ENCODE measurements around the gene LARGE1.

Gene LARGE1

DNA sequence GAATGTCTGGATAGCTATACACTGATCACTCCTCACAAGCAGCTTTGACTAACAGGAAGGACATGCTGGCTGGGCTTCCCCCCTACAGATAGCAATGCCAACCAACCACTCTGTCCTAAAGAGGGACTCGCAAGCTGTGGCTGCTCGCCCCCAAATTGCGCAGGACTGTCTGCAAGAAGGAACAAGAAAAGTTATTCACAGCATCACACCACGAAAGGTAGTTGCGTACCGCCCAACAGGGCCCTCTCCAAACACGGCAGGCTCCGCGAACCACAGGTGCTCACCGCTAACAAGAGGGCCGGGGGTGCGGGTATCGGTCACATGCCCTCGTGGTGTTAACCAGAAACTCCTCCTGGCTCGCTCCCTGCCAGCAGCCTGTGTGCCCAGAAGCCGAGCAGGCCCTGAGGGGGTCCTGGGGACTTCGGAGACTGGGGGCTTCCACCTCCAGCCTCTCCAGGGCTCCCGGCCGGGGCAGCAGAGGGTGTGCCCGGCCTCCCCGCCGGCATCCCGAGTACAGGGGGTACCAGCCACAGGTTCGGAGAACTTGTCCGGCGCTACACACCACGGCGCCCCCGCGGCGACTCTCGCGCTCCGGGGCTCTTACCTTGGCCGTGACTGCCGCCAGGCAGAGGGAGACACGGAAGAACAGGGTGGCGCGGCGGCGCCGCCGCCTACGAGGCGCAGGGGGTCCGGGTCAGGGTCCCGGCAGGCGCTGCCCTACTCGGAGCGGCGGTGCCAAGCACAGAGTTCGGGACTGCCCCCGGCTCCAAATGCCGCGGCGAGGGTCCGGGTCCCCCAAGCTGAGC lies 682 bp downstream of the LARGE1 start:
- TF ChIP-seq, protein P1, sequence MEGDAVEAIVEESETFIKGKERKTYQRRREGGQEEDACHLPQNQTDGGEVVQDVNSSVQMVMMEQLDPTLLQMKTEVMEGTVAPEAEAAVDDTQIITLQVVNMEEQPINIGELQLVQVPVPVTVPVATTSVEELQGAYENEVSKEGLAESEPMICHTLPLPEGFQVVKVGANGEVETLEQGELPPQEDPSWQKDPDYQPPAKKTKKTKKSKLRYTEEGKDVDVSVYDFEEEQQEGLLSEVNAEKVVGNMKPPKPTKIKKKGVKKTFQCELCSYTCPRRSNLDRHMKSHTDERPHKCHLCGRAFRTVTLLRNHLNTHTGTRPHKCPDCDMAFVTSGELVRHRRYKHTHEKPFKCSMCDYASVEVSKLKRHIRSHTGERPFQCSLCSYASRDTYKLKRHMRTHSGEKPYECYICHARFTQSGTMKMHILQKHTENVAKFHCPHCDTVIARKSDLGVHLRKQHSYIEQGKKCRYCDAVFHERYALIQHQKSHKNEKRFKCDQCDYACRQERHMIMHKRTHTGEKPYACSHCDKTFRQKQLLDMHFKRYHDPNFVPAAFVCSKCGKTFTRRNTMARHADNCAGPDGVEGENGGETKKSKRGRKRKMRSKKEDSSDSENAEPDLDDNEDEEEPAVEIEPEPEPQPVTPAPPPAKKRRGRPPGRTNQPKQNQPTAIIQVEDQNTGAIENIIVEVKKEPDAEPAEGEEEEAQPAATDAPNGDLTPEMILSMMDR (IDR thresholded peaks at IDR 0.05; ENCODE audit: unreplicated experiment in 3 of 3) = no peak
- H3K27me3 Mint-ChIP-seq (ENCODE audit: low read depth) = peaks cover 32% of the 10 kb centered on the region
- H3K36me3 Mint-ChIP-seq (ENCODE audit: low read depth) = no peaks in the 10 kb centered on the region
- H3K4me3 Mint-ChIP-seq = peak overlapping the region; percentile 89 to 95 (median 92)
- H3K9me3 Mint-ChIP-seq = no peaks in the 10 kb centered on the region
- H3K27ac Mint-ChIP-seq = peak overlapping the region in 2 of 3 experiments; percentile 67 to 82
- H3K4me1 Mint-ChIP-seq = peaks cover 38% of the 10 kb centered on the region

DNA sequence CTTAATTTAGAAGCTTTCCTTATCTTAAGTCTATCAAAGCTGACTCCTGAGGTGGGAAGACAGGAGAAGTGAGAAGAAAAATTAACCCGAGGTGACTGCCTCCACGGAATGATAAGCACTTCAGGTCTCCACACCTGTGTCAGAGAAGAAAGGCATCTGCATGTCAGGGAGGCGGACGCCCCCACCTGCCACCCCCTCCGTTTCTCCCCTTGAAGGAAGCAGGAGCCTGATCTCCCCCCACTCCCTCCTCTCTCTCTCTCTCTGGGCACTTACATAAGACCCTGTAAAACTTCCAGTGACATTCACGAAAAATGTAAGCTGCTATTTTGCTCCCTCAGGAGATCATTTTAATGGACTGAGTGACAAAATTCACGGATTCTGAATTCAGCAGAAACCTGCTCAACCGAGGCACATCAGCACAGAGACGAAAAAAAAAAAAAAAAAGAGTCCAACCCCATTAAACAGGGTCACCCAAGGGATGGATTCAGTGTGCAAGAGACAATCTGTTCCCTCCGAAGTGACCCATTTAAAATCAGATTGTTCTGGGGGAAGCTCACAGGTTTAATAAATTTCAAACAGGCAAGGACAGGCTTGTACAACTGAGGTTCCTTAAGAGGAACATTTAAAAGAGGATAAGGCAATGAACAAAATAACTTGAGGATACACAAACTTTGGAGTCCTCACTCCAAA lies 1.5 kb downstream of the LARGE1 start:
- Mint-ChIP-seq H3K27me3 (ENCODE audit: low read depth) (peaks cover 27% of the 10 kb centered on the region), H3K36me3 (ENCODE audit: low read depth) (no peaks in the 10 kb centered on the region), H3K27ac (peak overlapping the region in 2 of 3 experiments; percentile 67 to 82), H3K4me1 (peaks cover 38% of the 10 kb centered on the region), H3K9me3 (no peaks in the 10 kb centered on the region), H3K4me3 (peak overlapping the region; percentile 89 to 95 (median 92))
- TF ChIP-seq, protein P1 (IDR thresholded peaks at IDR 0.05; ENCODE audit: unreplicated experiment in 3 of 3) = no peak

DNA sequence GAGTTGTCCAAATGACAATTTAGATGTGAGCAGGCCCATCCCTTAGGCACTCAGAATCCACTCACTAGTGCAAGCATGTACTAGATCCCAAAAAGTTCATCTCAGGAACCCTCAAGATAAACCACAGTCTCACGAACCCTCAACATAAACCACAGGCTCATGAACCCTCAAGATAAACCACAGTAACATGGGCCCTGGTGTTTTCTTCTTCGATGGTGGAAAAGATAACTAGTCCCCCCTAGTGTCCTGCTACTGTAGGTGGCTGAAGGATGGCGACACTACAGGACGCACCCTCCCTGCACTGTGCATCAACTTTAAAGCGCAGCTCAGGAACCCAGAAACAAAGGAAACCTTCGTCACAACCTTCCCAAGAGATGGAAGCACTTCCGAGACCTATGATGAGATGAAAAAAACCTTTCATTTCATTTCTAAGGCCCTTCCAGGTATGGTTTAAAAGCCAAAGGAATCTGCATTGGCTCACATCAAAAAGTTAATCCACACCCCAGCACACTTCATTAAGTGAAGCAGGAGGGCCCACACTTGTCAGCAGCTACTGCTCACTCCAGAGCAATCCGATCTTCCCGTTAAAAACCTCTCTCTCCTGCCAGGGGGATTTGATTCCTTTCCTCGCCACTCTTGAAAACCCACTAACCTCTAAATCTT lies 2.4 kb downstream of the LARGE1 start:
- Mint-ChIP-seq H3K4me3 (peak overlapping the region; percentile 89 to 95 (median 92)), H3K4me1 (peaks cover 30% of the 10 kb centered on the region)

DNA sequence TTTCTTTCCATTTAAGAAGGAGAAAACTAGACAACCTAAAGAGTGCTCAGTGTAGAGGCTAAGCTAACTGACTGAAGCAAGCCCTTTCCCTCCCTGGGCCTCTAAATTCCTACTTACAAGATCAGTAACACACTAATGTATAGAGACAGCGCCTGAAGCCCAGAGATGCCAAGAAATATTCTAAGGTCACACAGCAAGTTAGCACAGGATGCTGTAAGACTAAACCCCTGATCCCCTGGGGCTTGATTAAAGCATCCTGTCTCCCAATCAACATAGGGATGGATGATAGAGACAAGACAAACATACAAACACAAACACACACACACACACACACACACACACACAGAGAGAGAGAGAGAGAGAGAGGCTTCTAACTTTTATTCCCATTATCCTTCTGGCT lies 5.6 kb downstream of the LARGE1 start:
- Mint-ChIP-seq H3K36me3 (ENCODE audit: low read depth) (peaks cover 12% of the 10 kb centered on the region), H3K9me3 (no peaks in the 10 kb centered on the region), H3K27ac (no peak overlapping the region), H3K4me1 (peaks cover 30% of the 10 kb centered on the region), H3K27me3 (ENCODE audit: low read depth) (peaks cover 16% of the 10 kb centered on the region), H3K4me3 (no peak overlapping the region)
- TF ChIP-seq, protein P1 (IDR thresholded peaks at IDR 0.05; ENCODE audit: unreplicated experiment in 3 of 3) = no peak

More for the DNA sequence above, 2.4 kb downstream of the LARGE1 start:
- TF ChIP-seq, protein P1 (IDR thresholded peaks at IDR 0.05; ENCODE audit: unreplicated experiment in 3 of 3) = peak in 1 of 3 experiments; percentile 12
- H3K36me3 Mint-ChIP-seq (ENCODE audit: low read depth) = no peaks in the 10 kb centered on the region
- H3K27me3 Mint-ChIP-seq (ENCODE audit: low read depth) = peaks cover 22% of the 10 kb centered on the region
- no peaks in the 10 kb centered on the region for H3K9me3 Mint-ChIP-seq
- peak overlapping the region in 1 of 3 experiments; percentile 16 for H3K27ac Mint-ChIP-seq

DNA sequence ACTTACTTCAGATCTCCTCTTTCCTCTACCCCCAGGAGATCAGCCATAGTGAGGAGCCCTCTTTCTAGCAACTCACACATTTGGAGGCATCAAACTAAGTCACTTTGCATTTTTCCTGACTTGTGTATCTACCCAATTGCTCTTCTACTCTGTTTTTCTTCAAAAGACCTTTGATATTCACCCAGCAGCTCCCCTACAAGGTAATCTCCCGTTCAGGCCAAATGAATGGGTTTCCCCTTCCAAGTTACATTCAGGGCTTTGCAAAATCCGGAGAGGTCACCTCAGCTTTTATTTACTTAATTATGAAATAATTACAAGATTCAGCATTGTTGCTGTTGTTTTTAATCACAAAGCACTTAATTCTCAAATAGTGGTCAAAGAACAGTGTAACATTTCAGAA lies 6.1 kb downstream of the LARGE1 start:
- no peak overlapping the region for H3K27ac Mint-ChIP-seq
- no peaks in the 10 kb centered on the region for H3K9me3 Mint-ChIP-seq
- TF ChIP-seq, protein P1 (IDR thresholded peaks at IDR 0.05; ENCODE audit: unreplicated experiment in 3 of 3) = no peak
- peaks cover 29% of the 10 kb centered on the region for H3K4me1 Mint-ChIP-seq
- H3K27me3 Mint-ChIP-seq (ENCODE audit: low read depth) = peaks cover 12% of the 10 kb centered on the region
- peaks cover 12% of the 10 kb centered on the region for H3K36me3 Mint-ChIP-seq (ENCODE audit: low read depth)
- no peak overlapping the region for H3K4me3 Mint-ChIP-seq

Measured in nephron (organoid).